ENCODE results near the gene CRKL. TPM values are rescaled to one million over a fixed set of nuclear protein-coding genes. Genes with fewer than 3 reads are reported as not detected.
"Not testable (repeated sequence)": the region's sequence is repeated elsewhere in the genome, so short reads cannot be mapped to it uniquely, and the experiment has no call there.

The CRKL gene
- total RNA-seq, 1 experiment from 2014 or later = 69.9 TPM

DNA sequence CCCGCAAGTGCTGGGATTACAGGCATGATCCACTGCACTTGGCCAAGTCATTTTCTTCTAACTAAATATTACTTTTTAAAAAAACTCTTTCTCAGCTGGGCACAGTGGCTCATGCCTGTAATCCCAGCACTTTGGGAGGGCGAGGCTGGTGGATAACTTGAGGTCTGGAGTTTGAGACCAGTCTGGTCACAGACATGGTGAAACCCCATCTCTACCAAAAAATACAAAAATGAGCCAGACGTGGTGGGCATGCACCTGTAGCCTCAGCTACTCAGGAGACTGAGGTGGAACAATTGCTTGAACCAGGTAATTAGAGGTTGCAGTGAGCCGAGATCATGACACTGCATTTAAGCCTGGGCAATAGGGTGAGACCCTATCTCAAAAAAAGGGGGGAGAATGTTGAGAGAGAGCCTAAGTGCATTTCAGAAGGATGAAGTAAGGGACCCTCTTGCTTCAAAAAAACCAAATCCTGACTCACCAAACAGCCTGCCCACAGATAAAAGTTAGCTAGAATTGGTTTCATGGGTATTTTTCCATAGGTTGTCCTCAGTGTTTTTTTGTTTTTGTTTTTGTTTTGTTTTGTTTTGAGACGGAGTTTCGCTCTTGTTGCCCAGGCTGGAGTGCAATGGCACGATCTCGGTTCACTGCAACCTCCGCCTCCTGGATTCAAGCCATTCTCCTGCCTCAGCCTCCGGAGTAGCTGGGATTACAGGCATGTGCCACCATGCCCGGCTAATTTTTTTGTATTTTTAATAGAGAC lies 18.8 kb downstream of the CRKL start:
- H3K27ac Mint-ChIP-seq (ENCODE audit: unreplicated experiment); DNase-seq; BruUV-seq (replicated peaks); intact Hi-C loops (cut with micrococcal nuclease; ENCODE audit: unreplicated experiment); H3K4me3 Mint-ChIP-seq (ENCODE audit: low read depth, unreplicated experiment); H3K27me3 Mint-ChIP-seq (ENCODE audit: unreplicated experiment); H3K9me3 Mint-ChIP-seq (ENCODE audit: low read depth, unreplicated experiment): not testable (repeated sequence)
- Mint-ChIP-seq H3K36me3 (ENCODE audit: insufficient read depth, unreplicated experiment) (peaks cover 39% of the 10 kb centered on the region), H3K4me1 (ENCODE audit: low read depth, unreplicated experiment) (peaks cover 54% of the 10 kb centered on the region)
- CTCF ChIA-PET = interaction anchor here (1.0 to 3.6 kb wide), 6 partner anchors 10 to 72 kb away, joined by 3 to 18 read pairs (median 8); partner anchors contain the start of gene CRKL

DNA sequence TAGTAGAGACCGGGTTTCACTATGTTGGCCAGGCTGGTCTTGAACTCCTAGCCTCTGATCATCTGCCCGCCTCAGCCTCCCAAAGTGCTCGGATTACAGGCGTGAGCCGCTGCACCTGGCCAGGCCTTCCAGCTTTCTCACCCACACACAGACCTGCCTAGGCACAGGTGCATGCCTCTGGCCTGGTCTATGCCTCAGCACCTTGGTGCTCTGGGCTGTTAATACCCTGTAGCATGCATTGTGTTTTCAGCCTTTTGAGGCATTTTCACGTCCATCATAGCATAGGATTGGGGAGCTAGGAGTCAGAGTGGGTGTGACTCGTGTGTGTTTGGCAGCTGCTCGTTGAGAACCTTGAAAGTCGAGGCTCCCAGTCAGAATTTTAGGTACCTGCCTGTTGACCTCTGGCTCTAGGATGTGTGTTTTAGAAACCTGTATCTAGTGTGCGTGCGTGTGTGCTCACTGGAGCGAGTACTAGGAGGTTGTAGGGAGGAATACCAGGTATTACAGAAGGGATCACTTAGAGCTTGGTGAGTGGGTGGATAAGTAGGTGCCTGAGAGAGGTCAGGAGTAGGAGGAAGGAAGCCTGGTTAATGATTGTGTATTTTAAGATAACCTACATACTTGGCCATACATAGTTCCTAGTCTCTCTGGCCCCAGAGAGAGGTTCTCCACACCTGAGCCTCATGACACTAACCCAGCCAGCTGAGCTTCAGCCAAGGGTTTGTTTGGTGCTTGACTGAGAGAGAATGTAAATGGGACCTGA lies 20.0 kb downstream of the CRKL start:
- CTCF ChIA-PET = interaction anchor here (0.6 to 3.6 kb wide), 12 partner anchors 11 to 133 kb away, joined by 3 to 18 read pairs (median 4); partner anchors contain the start of genes CRKL and THAP7
- TF ChIP-seq, protein P1, sequence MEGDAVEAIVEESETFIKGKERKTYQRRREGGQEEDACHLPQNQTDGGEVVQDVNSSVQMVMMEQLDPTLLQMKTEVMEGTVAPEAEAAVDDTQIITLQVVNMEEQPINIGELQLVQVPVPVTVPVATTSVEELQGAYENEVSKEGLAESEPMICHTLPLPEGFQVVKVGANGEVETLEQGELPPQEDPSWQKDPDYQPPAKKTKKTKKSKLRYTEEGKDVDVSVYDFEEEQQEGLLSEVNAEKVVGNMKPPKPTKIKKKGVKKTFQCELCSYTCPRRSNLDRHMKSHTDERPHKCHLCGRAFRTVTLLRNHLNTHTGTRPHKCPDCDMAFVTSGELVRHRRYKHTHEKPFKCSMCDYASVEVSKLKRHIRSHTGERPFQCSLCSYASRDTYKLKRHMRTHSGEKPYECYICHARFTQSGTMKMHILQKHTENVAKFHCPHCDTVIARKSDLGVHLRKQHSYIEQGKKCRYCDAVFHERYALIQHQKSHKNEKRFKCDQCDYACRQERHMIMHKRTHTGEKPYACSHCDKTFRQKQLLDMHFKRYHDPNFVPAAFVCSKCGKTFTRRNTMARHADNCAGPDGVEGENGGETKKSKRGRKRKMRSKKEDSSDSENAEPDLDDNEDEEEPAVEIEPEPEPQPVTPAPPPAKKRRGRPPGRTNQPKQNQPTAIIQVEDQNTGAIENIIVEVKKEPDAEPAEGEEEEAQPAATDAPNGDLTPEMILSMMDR (IDR thresholded peaks at IDR 0.05; ENCODE audit: unreplicated experiment) = no peak
- intact Hi-C loops (cut with micrococcal nuclease; ENCODE audit: unreplicated experiment) = no loop called here
- Mint-ChIP-seq H3K27ac (ENCODE audit: unreplicated experiment) (peak overlapping the region; percentile 67), H3K4me1 (ENCODE audit: low read depth, unreplicated experiment) (peaks cover 53% of the 10 kb centered on the region), H3K9me3 (ENCODE audit: low read depth, unreplicated experiment) (no peaks in the 10 kb centered on the region), H3K27me3 (ENCODE audit: unreplicated experiment) (no peaks in the 10 kb centered on the region), H3K36me3 (ENCODE audit: insufficient read depth, unreplicated experiment) (peaks cover 39% of the 10 kb centered on the region), H3K4me3 (ENCODE audit: low read depth, unreplicated experiment) (peak overlapping the region; percentile 70)
- DNase-seq = no peak
- no TSS peak for BruUV-seq (replicated peaks)

DNA sequence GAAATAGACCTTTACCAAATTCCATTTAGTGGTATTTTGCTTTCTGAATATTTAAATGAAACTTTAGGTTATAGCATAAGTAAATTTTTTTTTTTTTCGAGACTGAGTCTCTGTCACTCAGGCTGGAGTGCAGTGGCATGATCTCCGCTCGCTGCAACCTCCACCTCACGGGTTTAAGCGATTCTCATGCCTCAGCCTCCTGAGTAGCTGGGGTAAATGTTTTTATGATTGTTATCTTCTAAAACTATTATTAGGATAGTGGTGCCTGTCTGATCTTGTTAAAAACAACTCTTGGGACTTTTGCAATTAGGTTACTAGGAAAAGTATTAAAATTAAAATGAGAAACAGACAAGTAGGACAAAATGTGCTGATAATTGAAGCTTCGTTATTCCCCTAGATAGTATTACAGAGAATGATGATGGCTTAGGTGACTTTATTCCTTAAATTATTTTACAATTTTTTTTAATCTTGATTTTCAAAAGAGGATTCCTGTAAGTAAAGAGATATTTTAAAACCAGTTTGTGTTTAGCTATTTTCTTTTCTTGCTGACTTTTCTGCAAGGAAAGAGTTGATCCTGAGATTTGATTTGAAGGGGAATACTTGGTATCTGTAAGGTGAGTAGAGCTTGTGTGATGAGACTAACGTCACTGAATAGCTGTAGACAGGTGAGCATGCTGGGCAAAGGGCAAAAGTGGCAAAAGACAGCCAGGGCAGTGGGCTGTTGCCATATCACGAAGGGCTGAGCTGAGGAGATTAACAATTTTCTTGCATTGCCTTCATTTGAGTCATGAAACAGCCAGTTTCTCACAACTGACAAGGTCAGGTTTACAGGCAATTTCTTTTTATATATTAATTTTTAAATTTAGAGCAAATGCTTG lies 20.8 kb downstream of the CRKL start:
- no peak for DNase-seq
- H3K4me3 Mint-ChIP-seq (ENCODE audit: low read depth, unreplicated experiment) = peak overlapping the region; percentile 70
- peak overlapping the region; percentile 67 for H3K27ac Mint-ChIP-seq (ENCODE audit: unreplicated experiment)
- H3K9me3 Mint-ChIP-seq (ENCODE audit: low read depth, unreplicated experiment) = no peaks in the 10 kb centered on the region
- CTCF ChIA-PET = interaction anchor here (0.5 to 3.6 kb wide), 11 partner anchors 12 to 348 kb away, joined by 3 to 18 read pairs (median 5); partner anchors contain the start of gene THAP7
- H3K27me3 Mint-ChIP-seq (ENCODE audit: unreplicated experiment) = no peaks in the 10 kb centered on the region
- H3K4me1 Mint-ChIP-seq (ENCODE audit: low read depth, unreplicated experiment) = peaks cover 48% of the 10 kb centered on the region
- intact Hi-C loops (cut with micrococcal nuclease; ENCODE audit: unreplicated experiment) = no loop called here
- H3K36me3 Mint-ChIP-seq (ENCODE audit: insufficient read depth, unreplicated experiment) = peaks cover 44% of the 10 kb centered on the region
- TF ChIP-seq, protein P1 (IDR thresholded peaks at IDR 0.05; ENCODE audit: unreplicated experiment) = no peak
- no TSS peak for BruUV-seq (replicated peaks)

DNA sequence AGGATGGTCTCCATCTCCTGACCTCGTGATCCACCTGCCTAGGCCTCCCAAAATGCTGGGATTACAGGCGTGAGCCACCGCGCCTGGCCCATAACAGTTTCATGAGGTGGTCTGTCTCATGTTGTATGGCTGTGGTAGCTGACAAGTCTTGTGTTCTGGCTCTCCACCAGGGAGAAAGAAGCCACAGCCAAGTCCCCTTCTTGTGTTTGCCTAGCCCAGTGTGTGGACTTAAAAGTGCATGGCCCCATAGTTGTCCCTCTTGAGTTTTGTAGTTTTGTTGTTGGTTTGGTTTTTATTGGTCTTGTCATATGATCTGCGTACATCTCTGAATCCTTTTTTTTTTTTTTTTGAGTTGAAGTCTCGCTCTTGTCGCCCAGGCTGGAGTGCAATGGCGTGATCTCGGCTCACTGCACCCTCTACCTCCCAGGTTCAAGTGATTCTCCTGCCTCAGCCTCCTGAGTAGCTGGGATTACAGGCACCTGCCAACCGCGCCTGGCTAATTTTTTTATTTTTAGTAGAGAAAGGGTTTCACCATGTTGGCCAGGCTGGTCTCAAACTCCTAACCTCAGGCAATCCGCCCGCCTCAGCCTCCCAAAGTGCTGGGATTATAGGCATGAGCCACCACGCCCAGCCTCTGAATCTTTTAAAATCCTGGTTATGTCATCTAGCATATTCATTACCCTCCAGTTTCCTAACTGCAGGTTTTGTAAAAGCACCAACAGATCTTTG lies 22.4 kb downstream of the CRKL start:
- DNase-seq; H3K4me3 Mint-ChIP-seq (ENCODE audit: low read depth, unreplicated experiment); H3K27ac Mint-ChIP-seq (ENCODE audit: unreplicated experiment); H3K9me3 Mint-ChIP-seq (ENCODE audit: low read depth, unreplicated experiment); BruUV-seq (replicated peaks); H3K27me3 Mint-ChIP-seq (ENCODE audit: unreplicated experiment); intact Hi-C loops (cut with micrococcal nuclease; ENCODE audit: unreplicated experiment): not testable (repeated sequence)
- CTCF ChIA-PET = interaction anchor here (0.6 to 0.7 kb wide), 4 partner anchors 12 to 59 kb away, joined by 3 read pairs; no protein-coding TSS in a partner anchor
- H3K36me3 Mint-ChIP-seq (ENCODE audit: insufficient read depth, unreplicated experiment) = peaks cover 47% of the 10 kb centered on the region
- peaks cover 48% of the 10 kb centered on the region for H3K4me1 Mint-ChIP-seq (ENCODE audit: low read depth, unreplicated experiment)
